ENCODE results near the gene ALDH18A1.

DNA sequence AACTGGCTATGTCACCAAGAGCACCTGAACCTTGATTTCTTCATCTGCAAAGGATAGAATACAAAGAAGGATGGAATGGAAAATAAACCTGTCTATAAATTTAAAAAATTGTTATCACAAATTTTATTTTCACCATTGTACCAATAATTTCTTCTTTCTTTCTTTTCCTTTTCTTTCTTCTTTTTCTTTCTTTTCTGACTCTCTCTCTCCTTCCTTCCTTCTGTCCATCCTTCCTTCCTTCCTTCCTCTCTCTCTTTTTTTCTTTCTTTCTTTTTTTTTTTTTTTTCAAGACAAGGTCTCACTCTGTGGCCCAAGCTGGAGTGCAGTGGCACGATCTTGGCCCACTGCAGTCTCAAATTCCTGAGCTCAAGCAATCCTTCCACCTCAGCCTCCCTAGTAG is 58.7 kb downstream of the ALDH18A1 start:
- TF ChIP-seq, protein P1, sequence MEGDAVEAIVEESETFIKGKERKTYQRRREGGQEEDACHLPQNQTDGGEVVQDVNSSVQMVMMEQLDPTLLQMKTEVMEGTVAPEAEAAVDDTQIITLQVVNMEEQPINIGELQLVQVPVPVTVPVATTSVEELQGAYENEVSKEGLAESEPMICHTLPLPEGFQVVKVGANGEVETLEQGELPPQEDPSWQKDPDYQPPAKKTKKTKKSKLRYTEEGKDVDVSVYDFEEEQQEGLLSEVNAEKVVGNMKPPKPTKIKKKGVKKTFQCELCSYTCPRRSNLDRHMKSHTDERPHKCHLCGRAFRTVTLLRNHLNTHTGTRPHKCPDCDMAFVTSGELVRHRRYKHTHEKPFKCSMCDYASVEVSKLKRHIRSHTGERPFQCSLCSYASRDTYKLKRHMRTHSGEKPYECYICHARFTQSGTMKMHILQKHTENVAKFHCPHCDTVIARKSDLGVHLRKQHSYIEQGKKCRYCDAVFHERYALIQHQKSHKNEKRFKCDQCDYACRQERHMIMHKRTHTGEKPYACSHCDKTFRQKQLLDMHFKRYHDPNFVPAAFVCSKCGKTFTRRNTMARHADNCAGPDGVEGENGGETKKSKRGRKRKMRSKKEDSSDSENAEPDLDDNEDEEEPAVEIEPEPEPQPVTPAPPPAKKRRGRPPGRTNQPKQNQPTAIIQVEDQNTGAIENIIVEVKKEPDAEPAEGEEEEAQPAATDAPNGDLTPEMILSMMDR (IDR thresholded peaks at IDR 0.05) = no peak
- TF ChIP-seq POLR2A (IDR thresholded peaks at IDR 0.05) = no peak
